NT2/D1 (cell line): ENCODE measurements around the gene MAZ.
"Not testable (repeated sequence)": the region's sequence is repeated elsewhere in the genome, so short reads cannot be mapped to it uniquely, and the experiment has no call there.

Source experiments
- SUZ12 ChIP-seq: IDR thresholded peaks from 2 replicates; pipeline ENCODE4 v1.6.1; 2011; ENCODE audit not compliant: insufficient read length, insufficient read depth; ENCODE audit errors: extremely low read depth
- YY1 ChIP-seq: IDR thresholded peaks from 2 replicates; pipeline ENCODE4 v1.6.1; 2011; ENCODE audit not compliant: insufficient read length, insufficient read depth
- ZNF274 ChIP-seq: IDR thresholded peaks from 2 replicates; pipeline ENCODE4 v1.6.1; 2011; ENCODE audit warnings: mild to moderate bottlenecking, low read depth, low read length

GRCh38 chr16:29772330-29772729 lies 34.0 kb upstream of the MAZ start:
- not testable (repeated sequence) for TF ChIP-seq SUZ12, YY1, ZNF274
